Measurements from ENCODE around the gene ELOVL5.

ELOVL5 gene

DNA sequence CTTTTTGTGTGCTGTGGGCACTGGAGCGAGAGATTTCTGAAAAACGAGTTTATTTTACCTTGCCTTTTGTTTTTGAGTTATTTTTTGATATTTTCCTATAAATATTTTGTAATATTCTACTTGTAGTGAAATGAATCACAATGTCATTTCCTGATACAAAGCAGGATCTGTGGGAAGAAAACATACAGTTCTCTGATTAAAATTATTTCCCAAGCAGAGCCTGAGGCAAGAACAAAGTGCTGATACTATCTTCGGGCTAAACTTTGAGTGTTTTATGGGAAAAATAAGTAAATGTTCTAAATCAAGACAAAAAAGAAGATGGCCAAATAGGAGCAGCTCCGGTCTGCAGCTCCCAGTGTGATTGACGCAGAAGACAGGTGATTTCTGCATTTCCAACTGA is 33.7 kb upstream of the ELOVL5 start:
- H3K4me3 ChIP-seq (ENCODE audit: low read depth, low read length): no peak overlapping the region
- TF ChIP-seq, protein P1, sequence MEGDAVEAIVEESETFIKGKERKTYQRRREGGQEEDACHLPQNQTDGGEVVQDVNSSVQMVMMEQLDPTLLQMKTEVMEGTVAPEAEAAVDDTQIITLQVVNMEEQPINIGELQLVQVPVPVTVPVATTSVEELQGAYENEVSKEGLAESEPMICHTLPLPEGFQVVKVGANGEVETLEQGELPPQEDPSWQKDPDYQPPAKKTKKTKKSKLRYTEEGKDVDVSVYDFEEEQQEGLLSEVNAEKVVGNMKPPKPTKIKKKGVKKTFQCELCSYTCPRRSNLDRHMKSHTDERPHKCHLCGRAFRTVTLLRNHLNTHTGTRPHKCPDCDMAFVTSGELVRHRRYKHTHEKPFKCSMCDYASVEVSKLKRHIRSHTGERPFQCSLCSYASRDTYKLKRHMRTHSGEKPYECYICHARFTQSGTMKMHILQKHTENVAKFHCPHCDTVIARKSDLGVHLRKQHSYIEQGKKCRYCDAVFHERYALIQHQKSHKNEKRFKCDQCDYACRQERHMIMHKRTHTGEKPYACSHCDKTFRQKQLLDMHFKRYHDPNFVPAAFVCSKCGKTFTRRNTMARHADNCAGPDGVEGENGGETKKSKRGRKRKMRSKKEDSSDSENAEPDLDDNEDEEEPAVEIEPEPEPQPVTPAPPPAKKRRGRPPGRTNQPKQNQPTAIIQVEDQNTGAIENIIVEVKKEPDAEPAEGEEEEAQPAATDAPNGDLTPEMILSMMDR (IDR thresholded peaks at IDR 0.05; ENCODE audit: low read depth, low read length): no peak

DNA sequence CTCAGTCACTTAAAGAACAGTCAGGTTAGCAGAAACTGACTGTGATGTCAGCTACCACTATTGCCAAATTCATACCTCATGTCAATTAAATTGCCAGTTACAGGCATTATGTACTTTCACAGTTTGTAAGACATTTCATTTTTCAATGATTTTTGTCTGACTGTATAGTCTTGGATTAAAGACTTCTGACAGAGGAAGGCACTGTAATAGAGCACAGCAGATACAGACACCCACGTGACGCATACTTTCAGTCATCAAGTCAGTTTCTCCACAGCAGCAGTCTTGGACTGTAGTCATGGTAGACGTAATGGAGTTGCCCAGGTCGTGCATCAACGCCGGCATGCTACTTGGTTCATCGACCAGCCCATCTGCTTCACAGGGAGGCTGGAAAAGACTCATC is 29.5 kb upstream of the ELOVL5 start:
- TF ChIP-seq, protein P1 (IDR thresholded peaks at IDR 0.05; ENCODE audit: low read depth, low read length): no peak
- H3K4me3 ChIP-seq (ENCODE audit: low read depth, low read length): no peak overlapping the region

DNA sequence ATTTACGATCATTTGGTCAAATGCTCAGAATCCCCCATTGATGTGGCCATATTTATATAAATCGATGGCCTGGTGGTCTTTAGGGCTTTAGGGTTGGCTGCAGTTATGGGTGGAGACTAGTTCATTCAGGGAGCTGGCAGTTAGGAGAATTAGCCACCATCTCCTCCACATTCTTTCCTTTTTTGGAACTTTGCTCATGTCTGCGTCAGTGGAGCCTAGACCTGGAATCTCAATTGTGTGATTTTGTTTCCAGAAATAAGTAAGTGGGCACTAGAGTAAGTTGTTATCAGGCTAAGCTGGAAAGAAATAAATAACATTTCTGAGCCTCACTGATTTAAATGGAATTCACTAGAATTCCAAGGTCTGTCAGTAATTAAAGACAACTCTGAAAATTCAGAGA is 29.0 kb upstream of the ELOVL5 start:
- no peak overlapping the region for H3K4me3 ChIP-seq (ENCODE audit: low read depth, low read length)
- TF ChIP-seq, protein P1 (IDR thresholded peaks at IDR 0.05; ENCODE audit: low read depth, low read length): no peak

DNA sequence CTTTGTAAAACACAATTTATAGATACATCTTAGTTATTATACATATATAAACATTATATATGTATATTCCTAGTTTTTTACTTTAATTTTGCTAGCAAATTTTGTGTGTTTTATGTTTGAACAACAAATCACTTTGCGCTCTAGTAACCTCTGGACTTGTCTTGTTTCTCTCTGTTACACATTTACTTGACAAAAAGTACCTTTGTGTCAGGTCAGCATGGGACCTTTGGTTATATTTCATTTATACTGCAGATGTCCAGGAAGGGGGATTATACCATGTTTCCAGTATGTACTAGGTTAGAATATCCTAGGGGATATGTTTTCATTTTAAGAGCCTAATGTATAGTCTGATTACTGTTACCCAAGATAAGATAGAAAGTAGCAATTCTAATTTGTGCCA is 28.5 kb upstream of the ELOVL5 start:
- TF ChIP-seq, protein P1 (IDR thresholded peaks at IDR 0.05; ENCODE audit: low read depth, low read length): no peak
- no peak overlapping the region for H3K4me3 ChIP-seq (ENCODE audit: low read depth, low read length)

DNA sequence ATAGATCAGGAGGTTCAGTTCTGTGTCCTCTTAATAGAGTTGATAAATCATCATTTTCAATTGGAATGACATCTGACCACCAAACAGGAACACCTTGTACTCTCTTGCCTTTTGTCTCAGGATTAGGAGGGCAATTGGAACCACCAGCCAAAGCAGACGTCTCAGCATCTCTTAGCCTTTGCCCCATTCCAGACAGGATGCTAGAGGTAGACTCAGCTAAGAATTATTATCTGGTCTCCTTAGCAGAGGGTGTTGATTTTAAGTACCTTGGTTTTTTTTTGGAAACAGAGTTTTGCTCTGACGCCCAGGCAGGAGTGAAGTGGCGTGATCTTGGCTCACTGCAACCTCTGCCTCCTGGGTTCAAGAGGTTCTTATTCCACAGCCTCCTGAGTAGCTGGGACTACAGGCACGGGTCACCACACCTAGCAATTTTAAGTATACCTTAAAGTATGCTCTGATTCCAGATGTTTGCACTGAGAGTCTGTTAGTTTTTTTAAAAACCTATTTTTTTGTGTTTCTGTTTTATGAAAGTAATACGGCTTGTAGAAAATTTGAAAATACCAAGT is 28.0 kb upstream of the ELOVL5 start:
- no peak overlapping the region for H3K4me3 ChIP-seq (ENCODE audit: low read depth, low read length)
- TF ChIP-seq, protein P1 (IDR thresholded peaks at IDR 0.05; ENCODE audit: low read depth, low read length): no peak

DNA sequence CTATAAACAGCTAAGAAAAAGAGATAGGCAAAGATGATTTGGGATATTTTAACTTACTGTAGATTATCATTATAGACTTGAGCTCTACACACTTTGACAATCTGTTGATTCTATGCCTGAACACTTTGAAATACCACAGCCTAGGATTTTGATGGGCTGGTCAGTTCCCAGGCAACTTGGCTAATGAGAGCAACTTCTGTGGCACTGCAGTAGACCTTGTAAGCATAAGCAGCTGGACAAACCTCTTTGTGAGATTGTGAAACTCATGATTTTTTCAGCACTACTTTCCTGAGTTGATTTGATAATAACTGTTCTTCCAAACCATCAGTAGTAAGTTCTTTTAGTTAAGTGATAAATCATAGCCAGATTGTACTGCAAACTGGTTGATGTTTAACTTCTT is 27.1 kb upstream of the ELOVL5 start:
- no peak overlapping the region for H3K4me3 ChIP-seq (ENCODE audit: low read depth, low read length)
- TF ChIP-seq, protein P1 (IDR thresholded peaks at IDR 0.05; ENCODE audit: low read depth, low read length): no peak

DNA sequence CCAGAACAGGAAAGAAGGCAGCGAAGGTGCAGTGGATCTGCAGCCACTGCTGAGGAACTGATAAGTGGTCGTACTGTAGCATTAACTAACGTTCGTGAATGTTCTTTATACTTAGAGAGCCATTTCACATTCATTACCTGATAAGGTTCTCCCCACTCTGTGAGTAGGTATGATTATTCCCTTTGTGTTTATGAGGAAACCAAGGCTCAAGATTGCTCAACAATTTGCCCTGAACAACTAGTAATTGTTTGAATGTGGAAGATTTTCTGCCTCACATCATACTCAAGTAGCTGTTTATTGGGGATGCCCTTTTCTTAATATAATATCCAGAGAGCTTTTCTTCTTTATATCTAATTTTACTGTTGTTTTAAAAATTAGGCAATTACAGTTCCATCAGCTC is 24.9 kb upstream of the ELOVL5 start:
- TF ChIP-seq, protein P1 (IDR thresholded peaks at IDR 0.05; ENCODE audit: low read depth, low read length): no peak
- H3K4me3 ChIP-seq (ENCODE audit: low read depth, low read length): no peak overlapping the region

Measured in WI38 (cell line).